HEK293 (cell line): Measurements from ENCODE around the gene CSMD2.
A peak's percentile ranks its signal among the peaks of the same experiment; 100 is the strongest.

Experiments used
- CTCF ChIA-PET: fragments of 350-600 bp; formaldehyde crosslinking; extraction: SDS; loops from one replicate; lab custom pipeline; 2021; ENCODE audit warnings: antibody characterized with exemption; lab: Yijun Ruan, JAX
- POLR2A ChIA-PET: fragments of 300-600 bp; formaldehyde crosslinking; extraction: SDS; loops from one replicate; lab custom pipeline; 2020; ENCODE audit warnings: antibody characterized with exemption, inconsistent platforms; lab: Yijun Ruan, JAX
- H3K27ac ChIP-seq: fragments of 200-500 bp; sonication (Bioruptor generic); 2 replicates; pipeline ENCODE4 v1.5.1; 2014; ENCODE audit warnings: low read depth, low read length, control low read depth, inconsistent platforms; ENCODE audit errors: extremely low read depth
- H3K36me3 ChIP-seq, 2 experiments: fragments of 200-500 bp in 1 of 2; sonication (Bioruptor generic) in 1 of 2; 1 replicate in 1 of 2; 2 replicates in 1 of 2; pipeline ENCODE4 v1.5.1; 2014 to 2017; ENCODE audit warnings: inconsistent platforms in 2 of 2, low read length in 2 of 2; ENCODE audit not compliant: control insufficient read depth in 2 of 2, insufficient read depth in 1 of 2
- H3K4me1 ChIP-seq: fragments of 200-500 bp; sonication (Bioruptor generic); 2 replicates; pipeline ENCODE4 v1.5.1; 2014; ENCODE audit warnings: mild to moderate bottlenecking, low read length, inconsistent platforms; ENCODE audit not compliant: control insufficient read depth, insufficient read depth
- H3K4me3 ChIP-seq: 2 replicates; pipeline ENCODE4 v1.5.1; 2011; ENCODE audit warnings: low read depth, mild to moderate bottlenecking, control low read depth, low read length, moderate library complexity
- H3K9me3 ChIP-seq: fragments of 200-500 bp; sonication (Bioruptor generic); 2 replicates; pipeline ENCODE4 v1.5.1; 2014; ENCODE audit warnings: low read depth, low read length, inconsistent platforms; ENCODE audit not compliant: control insufficient read depth, insufficient read depth
- ATF2 ChIP-seq: fragments of 450-650 bp; formaldehyde crosslinking; IDR thresholded peaks from 2 replicates; pipeline ENCODE4 v1.5.1; 2016; ENCODE audit warnings: missing biosample characterization, missing genetic modification characterization, low read depth
- KLF10 ChIP-seq: fragments of 450-650 bp; IDR thresholded peaks from 2 replicates; pipeline ENCODE4 v1.5.1; 2018; ENCODE audit warnings: missing biosample characterization, mild to moderate bottlenecking, missing genetic modification characterization
- PBX3 ChIP-seq: sonication (generic); formaldehyde crosslinking; IDR thresholded peaks from 2 replicates; pipeline ENCODE4 v1.8.1; 2022; ENCODE audit warnings: mild to moderate bottlenecking, moderate library complexity, missing genetic modification reagents
- SP2 ChIP-seq: fragments of 450-650 bp; formaldehyde crosslinking; IDR thresholded peaks from 2 replicates; pipeline ENCODE4 v1.5.1; 2016; ENCODE audit warnings: missing biosample characterization, missing genetic modification characterization
- ZBTB8A ChIP-seq: fragments of 450-650 bp; formaldehyde crosslinking; IDR thresholded peaks from 2 replicates; pipeline ENCODE4 v1.5.1; 2016; ENCODE audit warnings: missing biosample characterization, missing genetic modification characterization
- ZFP3 ChIP-seq: fragments of 450-650 bp; formaldehyde crosslinking; IDR thresholded peaks from 2 replicates; pipeline ENCODE4 v1.5.1; 2016; ENCODE audit warnings: low read depth, missing biosample characterization, missing genetic modification characterization
- ZNF121 ChIP-seq: fragments of 450-650 bp; formaldehyde crosslinking; IDR thresholded peaks from 2 replicates; pipeline ENCODE4 v1.5.1; 2016; ENCODE audit warnings: missing biosample characterization, missing genetic modification characterization
- ZNF133 ChIP-seq: fragments of 450-650 bp; formaldehyde crosslinking; IDR thresholded peaks from 2 replicates; pipeline ENCODE4 v1.5.1; 2016; ENCODE audit warnings: missing biosample characterization, missing genetic modification characterization
- ZNF138 ChIP-seq: fragments of 450-650 bp; formaldehyde crosslinking; IDR thresholded peaks from 2 replicates; pipeline ENCODE4 v1.5.1; 2016; ENCODE audit warnings: missing biosample characterization, missing genetic modification characterization, borderline replicate concordance
- ZNF148 ChIP-seq: fragments of 450-650 bp; formaldehyde crosslinking; IDR thresholded peaks from 2 replicates; pipeline ENCODE4 v1.5.0; 2017; ENCODE audit warnings: missing biosample characterization, missing genetic modification characterization, borderline replicate concordance
- ZNF157 ChIP-seq: fragments of 450-650 bp; formaldehyde crosslinking; IDR thresholded peaks from 2 replicates; pipeline ENCODE4 v1.5.1; 2016; ENCODE audit warnings: missing biosample characterization, missing genetic modification characterization
- ZNF169 ChIP-seq: fragments of 450-650 bp; formaldehyde crosslinking; IDR thresholded peaks from 2 replicates; pipeline ENCODE4 v1.5.1; 2016; ENCODE audit warnings: missing biosample characterization, missing genetic modification characterization
- ZNF18 ChIP-seq: fragments of 450-650 bp; formaldehyde crosslinking; IDR thresholded peaks from 2 replicates; pipeline ENCODE4 v1.5.1; 2016; ENCODE audit warnings: missing biosample characterization, missing genetic modification characterization
- ZNF239 ChIP-seq: fragments of 450-650 bp; formaldehyde crosslinking; IDR thresholded peaks from 2 replicates; pipeline ENCODE4 v1.5.1; 2016; ENCODE audit warnings: missing biosample characterization, missing genetic modification characterization
- ZNF24 ChIP-seq: fragments of 450-650 bp; formaldehyde crosslinking; IDR thresholded peaks from 2 replicates; pipeline ENCODE4 v1.5.1; 2016; ENCODE audit warnings: missing biosample characterization, missing genetic modification characterization
- ZNF274 ChIP-seq, 2 experiments: fragments of 200-500 bp in 1 of 2; fragments of 450-650 bp in 1 of 2; sonication (Bioruptor generic) in 1 of 2; formaldehyde crosslinking in 1 of 2; IDR thresholded peaks; 2 replicates each; pipeline versions ENCODE4 v1.5.1 to v1.6.1; 2014 to 2016; ENCODE audit warnings: borderline replicate concordance in 1 of 2, inconsistent platforms in 1 of 2, low read length in 1 of 2, missing biosample characterization in 1 of 2, missing genetic modification characterization in 1 of 2
- ZNF426 ChIP-seq: fragments of 450-650 bp; formaldehyde crosslinking; IDR thresholded peaks from 2 replicates; pipeline ENCODE4 v1.5.1; 2017; ENCODE audit warnings: missing biosample characterization, missing genetic modification characterization, mild to moderate bottlenecking, inconsistent platforms, moderate library complexity
- ZNF747 ChIP-seq: fragments of 450-650 bp; formaldehyde crosslinking; IDR thresholded peaks from 2 replicates; pipeline ENCODE4 v1.5.1; 2016; ENCODE audit warnings: missing biosample characterization, missing genetic modification characterization
- ZNF830 ChIP-seq: fragments of 450-650 bp; IDR thresholded peaks from 2 replicates; pipeline ENCODE4 v1.5.0; 2018; ENCODE audit warnings: missing biosample characterization, missing genetic modification characterization, low read depth, mild to moderate bottlenecking, moderate library complexity
- TF ChIP-seq, protein P1 (sequence below): fragments of 450-650 bp; IDR thresholded peaks from 2 replicates; pipeline ENCODE4 v1.5.1; 2018; ENCODE audit warnings: missing biosample characterization, mild to moderate bottlenecking, missing genetic modification characterization

CSMD2 gene

GRCh38 chr1:33713058-33713877 is 451.8 kb downstream of the CSMD2 start:
- Histone ChIP-seq H3K36me3 (no peaks in the 10 kb centered on the region), H3K9me3 (no peaks in the 10 kb centered on the region), H3K4me1 (peaks cover 3% of the 10 kb centered on the region), H3K4me3 (no peak overlapping the region), H3K27ac (no peak overlapping the region)
- CTCF ChIA-PET: interaction anchor here (0.8 to 1.2 kb wide), 3 partner anchors 22 to 142 kb away, joined by 3 to 4 read pairs (median 3); no protein-coding TSS in a partner anchor
- POLR2A ChIA-PET: no interaction called here
- TF ChIP-seq ZNF830 (tag by site-specific recombination) (no peak), ATF2 (tag by site-specific recombination) (0 out of 2 replicates have a peak, but pooled peaks have one; percentile 19)

DNA sequence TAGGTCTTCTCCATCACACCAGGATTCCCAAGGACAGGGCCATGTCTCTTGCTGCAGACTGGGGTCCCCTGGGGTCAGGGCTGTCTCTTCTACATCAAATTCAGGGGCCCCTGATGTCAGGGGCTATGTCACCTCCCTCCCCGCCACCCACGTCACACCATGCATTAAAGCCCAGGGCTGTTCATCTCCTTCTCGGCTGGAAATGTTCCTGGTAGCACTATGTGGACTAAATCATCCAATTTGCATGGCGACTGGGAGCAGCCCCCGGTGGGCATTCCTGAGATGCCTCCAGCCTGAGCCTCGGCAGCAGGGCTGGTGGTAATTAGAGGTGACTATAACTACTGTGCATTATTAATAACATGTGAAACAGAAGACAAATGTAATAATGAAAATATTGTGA is 452.8 kb downstream of the CSMD2 start:
- peaks cover 3% of the 10 kb centered on the region for H3K4me1 ChIP-seq
- POLR2A ChIA-PET: no interaction called here
- TF ChIP-seq KLF10 (tag by site-specific recombination) (no peak), ZNF138 (no peak), ZNF426 (tag by site-specific recombination) (no peak), PBX3 (CRISPR knock-in tag) (no peak)
- TF ChIP-seq, all 188 proteins: peak for 0
- CTCF ChIA-PET: no interaction called here
- Histone ChIP-seq H3K9me3 (no peaks in the 10 kb centered on the region), H3K27ac (no peak overlapping the region), H3K4me3 (no peak overlapping the region), H3K36me3 (no peaks in the 10 kb centered on the region)

DNA sequence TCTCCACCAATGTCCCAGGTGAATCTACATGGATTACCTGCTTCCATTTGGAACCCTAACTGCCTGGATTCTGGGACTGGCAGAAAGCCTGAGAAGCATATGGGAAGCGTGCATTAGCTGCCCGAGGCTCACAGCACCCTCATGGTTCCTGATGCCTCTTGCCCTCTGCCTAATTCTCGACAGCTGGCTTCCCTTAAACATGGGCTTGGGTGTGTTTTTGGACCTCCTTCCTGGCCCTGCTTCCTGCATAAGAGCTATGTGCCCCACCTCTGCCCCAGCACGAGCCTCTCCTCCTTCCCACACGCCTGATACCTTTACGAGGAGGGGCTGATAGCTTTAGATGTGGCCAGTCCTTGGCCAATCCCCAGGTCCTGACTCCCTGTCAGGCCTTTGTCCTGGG is 453.5 kb downstream of the CSMD2 start:
- POLR2A ChIA-PET: no interaction called here

More for the DNA sequence above, 453.5 kb downstream of the CSMD2 start:
- Histone ChIP-seq H3K27ac (no peak overlapping the region), H3K36me3 (no peaks in the 10 kb centered on the region), H3K4me3 (no peak overlapping the region), H3K9me3 (no peaks in the 10 kb centered on the region)
- CTCF ChIA-PET: no interaction called here
- TF ChIP-seq ZNF121: no peak
- TF ChIP-seq ZNF157 (tag by site-specific recombination): no peak
- TF ChIP-seq ZBTB8A: no peak
- no peak for TF ChIP-seq ZNF274 (IDR thresholded peaks at IDR 0.05; ENCODE audit: low read length)
- no peak for TF ChIP-seq ZNF274 (tag by site-specific recombination; IDR thresholded peaks at IDR 0.05; ENCODE audit: borderline replicate concordance)
- no peak for TF ChIP-seq PBX3 (CRISPR knock-in tag)
- no peak for TF ChIP-seq ZNF239 (tag by site-specific recombination)
- no peak for TF ChIP-seq SP2 (tag by site-specific recombination)
- no peak for TF ChIP-seq ZNF133 (tag by site-specific recombination)
- no peak for TF ChIP-seq ZNF747 (tag by site-specific recombination)
- TF ChIP-seq ZNF24 (tag by site-specific recombination): no peak
- no peak for TF ChIP-seq ZNF148 (tag by site-specific recombination)
- no peak for TF ChIP-seq ZFP3 (tag by site-specific recombination)
- TF ChIP-seq, protein P1, sequence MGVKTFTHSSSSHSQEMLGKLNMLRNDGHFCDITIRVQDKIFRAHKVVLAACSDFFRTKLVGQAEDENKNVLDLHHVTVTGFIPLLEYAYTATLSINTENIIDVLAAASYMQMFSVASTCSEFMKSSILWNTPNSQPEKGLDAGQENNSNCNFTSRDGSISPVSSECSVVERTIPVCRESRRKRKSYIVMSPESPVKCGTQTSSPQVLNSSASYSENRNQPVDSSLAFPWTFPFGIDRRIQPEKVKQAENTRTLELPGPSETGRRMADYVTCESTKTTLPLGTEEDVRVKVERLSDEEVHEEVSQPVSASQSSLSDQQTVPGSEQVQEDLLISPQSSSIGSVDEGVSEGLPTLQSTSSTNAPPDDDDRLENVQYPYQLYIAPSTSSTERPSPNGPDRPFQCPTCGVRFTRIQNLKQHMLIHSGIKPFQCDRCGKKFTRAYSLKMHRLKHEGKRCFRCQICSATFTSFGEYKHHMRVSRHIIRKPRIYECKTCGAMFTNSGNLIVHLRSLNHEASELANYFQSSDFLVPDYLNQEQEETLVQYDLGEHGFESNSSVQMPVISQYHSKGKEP (tag by site-specific recombination): no peak
- no peak for TF ChIP-seq ZNF169 (tag by site-specific recombination)
- no peak for TF ChIP-seq ZNF18 (tag by site-specific recombination)
- TF ChIP-seq, all 188 proteins: peak for 0
- peaks cover 3% of the 10 kb centered on the region for H3K4me1 ChIP-seq
